ENCODE data around the gene CDX1.

CDX1 gene

GRCh38 chr5:150163547-150164059, 3.0 kb upstream of the CDX1 start:
- no peak for DNase-seq

GRCh38 chr5:150164211-150164980, 2.2 kb upstream of the CDX1 start:
- no peak for DNase-seq

DNA sequence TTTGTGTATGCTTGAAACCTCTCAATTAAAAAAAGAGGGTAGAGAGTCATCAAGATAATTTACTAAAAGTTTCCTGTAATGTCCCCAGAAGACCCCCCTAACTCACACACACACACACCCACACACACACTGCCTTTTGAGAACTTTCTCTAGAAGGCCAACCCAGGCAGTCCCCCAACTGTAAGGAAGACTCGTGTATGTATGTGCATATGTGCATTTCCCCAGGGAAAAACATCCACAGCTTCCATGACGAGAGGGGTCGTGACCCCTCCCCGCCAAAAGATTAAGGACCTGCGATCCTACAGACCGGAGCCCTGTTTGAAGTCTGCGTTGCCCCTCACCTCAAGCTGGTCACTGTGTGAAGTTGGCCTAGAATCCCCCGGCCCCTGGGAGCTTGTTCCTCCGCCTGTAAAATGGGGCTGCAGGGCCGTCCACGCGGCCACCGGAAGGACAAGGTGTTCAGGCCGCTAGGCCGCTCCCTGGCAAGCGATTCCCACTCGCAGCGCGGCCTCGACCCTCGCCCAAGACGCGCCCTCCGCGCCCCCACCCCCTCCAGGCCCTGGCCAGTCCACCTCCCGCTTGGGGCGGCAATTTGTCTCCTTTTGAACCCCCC, 435 bp upstream of the CDX1 start:
- DNase-seq = no peak

GRCh38 chr5:150167512-150167850, 903 bp downstream of the CDX1 start:
- no peak for DNase-seq

GRCh38 chr5:150167908-150168307, 1.3 kb downstream of the CDX1 start:
- DNase-seq = no peak

- no peak for DNase-seq
Observed at GRCh38 chr5:150168864-150169263, 2.3 kb downstream of the CDX1 start.

GRCh38 chr5:150172145-150172544, 5.6 kb downstream of the CDX1 start:
- DNase-seq = no peak

DNA sequence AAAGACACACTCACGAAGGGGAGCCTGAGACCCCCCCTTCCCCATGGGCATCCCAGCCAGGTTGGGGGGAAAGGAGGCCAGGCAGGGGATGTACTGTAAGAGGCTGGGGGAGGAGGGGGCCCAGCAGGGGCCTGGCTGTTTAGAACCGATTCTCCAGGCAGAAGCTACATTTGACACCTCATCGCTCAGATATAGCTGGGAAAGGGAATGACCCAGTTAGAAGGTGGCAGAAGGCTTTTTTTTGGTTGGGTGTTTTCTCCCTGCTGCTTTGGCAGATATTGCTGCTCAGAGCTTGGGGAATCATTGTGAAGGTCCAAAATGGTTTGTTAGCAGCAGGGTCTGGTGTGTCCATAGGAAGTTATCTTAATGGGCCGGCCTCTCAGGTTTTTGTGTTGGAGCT, 6.0 kb downstream of the CDX1 start:
- DNase-seq = no peak

- DNase-seq = no peak
Observed at GRCh38 chr5:150173161-150173560, 6.6 kb downstream of the CDX1 start.

DNA sequence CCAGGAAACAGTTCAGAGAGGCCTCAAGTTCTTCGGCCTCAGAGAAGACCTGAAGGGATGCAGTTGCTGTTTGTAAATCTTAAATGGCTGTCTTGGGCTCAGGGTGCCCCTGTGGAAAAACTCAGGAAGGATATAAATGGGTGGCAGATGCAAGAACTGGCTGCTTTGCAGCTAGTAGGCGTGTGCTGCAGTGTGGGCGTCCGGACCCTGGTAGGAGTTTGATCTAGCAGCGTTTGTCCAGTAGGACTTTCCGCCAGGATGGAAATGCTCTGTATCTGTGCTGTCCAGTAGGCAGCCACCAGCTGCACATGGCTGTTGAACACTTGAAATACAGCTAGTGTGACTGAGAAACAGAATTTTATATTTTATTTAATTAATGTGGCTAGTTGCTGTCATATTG, 7.7 kb downstream of the CDX1 start:
- DNase-seq = no peak

- no peak for DNase-seq
Observed at GRCh38 chr5:150175076-150175475, 8.5 kb downstream of the CDX1 start.

DNA sequence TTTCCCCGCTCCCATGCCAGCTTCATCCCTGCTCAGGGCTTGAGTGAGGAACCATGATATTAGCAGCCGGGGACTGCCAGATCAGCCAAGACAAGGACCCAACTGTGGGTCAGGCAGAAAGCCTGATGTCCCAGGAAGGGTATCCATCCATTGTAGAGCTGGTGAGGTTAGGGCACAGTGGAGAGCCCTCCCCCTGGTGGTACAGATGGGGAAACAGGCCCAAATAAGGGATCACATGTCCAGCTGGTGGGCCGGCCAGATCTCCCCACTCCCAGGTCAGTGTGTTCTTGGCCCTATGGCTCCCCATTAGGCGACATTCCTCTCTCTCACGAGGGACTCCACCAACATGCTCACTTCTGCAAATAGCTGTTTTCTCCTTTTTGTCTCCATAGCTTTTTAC, 9.0 kb downstream of the CDX1 start:
- no peak for DNase-seq

- DNase-seq = no peak
Observed at GRCh38 chr5:150176745-150177477, 10.3 kb downstream of the CDX1 start.

DNA sequence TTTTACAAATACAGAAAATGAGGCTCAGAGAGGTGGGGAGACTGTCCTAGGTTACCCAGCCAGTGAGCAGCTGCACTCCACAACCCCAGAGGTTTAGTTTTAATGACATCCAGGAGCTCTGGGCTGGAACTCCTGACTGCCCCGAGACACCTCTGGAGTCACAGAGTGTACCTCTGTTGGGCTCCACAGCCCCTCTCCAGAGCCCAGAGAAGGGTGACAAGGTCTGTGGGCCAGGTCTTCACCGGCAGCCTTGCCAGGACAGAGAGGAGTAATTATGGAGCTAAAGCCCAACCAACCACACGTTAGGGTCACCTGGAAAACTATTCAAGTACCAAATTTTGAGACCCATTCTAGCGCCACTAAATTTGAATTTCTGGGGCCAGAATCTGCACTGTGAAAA, 11.1 kb downstream of the CDX1 start:
- no peak for DNase-seq

- DNase-seq = no peak
Observed at GRCh38 chr5:150178262-150178661, 11.7 kb downstream of the CDX1 start.

- no peak for DNase-seq
Observed at GRCh38 chr5:150179019-150179620, 12.5 kb downstream of the CDX1 start.

- DNase-seq = no peak
Observed at GRCh38 chr5:150180241-150181026, 13.9 kb downstream of the CDX1 start.

DNA sequence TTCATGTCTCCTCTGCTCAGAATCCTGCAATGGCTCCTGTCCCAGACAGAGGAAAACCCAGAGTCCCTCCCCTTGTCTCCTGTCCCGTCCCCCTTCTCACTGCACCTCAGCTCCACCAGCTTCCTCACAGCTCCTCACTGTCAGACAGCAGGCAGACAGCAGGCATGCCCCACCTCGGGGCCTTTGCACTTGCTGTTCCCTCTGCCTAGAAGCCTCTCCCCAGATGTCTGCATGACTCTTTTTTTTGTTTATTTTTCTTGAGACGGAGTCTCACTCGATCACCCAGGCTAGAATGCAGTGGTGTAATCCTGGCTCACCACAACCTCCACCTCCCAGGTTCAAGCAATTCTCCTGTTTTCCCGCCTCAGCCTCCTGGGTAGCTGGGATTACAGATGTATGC, 14.4 kb downstream of the CDX1 start:
- no peak for DNase-seq

DNA sequence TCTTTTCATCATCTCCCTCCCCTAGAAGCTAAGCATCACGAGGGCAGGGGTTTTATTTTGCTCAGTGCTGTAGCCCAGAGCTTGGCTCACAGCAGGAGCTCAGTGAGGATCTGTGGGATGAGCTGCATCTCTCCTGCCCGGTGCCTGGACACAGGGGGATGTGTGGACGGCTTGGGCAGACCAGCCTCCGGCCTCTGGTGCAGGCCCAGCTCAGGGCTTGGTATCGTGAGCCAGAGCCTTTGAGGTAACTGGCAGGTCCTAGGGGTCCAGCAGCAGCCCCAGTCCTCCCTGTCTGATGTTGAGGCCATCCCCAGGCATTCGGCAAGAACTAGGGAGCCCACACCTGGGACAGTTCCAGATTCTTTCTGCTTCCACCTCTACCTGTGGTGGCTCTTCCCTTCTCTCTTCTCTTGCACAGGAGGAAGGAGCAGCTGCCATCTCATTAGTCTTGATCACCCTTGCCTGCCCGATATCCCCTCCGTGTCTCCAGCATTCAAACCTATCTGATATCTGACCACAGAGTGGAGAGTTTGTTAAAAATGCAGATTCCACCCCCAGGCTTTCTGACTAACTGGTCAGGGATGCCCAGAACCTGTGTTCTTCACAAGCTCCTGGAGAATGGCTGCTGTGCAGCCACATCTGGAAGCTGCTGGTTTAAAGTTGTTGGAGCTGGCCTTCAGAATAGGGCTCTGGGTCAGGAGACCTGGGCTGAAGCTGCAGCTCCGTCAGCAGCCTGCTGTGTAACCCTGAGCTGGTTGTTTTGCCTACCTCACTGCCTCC, 15.4 kb downstream of the CDX1 start:
- DNase-seq = no peak

DNA sequence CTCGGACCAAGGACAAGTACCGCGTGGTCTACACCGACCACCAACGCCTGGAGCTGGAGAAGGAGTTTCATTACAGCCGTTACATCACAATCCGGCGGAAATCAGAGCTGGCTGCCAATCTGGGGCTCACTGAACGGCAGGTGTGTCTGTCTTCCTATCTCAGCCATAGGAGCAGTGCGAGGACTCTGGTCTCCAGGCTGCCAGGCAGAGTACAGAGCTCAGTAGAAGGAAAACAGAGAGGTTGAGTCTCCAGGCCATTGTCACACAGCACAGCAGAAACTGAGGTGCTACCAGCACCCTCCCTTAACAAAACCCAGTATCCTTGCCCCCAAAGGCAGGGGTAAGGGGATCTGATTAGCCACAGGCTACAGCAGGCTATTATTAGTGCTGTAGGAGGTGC, 16.2 kb downstream of the CDX1 start:
- no peak for DNase-seq

DNA sequence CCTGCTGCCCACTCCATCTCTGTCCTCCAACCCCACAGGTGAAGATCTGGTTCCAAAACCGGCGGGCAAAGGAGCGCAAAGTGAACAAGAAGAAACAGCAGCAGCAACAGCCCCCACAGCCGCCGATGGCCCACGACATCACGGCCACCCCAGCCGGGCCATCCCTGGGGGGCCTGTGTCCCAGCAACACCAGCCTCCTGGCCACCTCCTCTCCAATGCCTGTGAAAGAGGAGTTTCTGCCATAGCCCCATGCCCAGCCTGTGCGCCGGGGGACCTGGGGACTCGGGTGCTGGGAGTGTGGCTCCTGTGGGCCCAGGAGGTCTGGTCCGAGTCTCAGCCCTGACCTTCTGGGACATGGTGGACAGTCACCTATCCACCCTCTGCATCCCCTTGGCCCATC, 16.9 kb downstream of the CDX1 start:
- DNase-seq = no peak

- DNase-seq = no peak
Observed at GRCh38 chr5:150184006-150184405, 17.4 kb downstream of the CDX1 start.

Measured in activated CD4-positive, CD25-positive, alpha-beta regulatory T cell (primary cell).